Vagina (tissue), 2 donors: ENCODE data around the gene CPLX3. TPM values are rescaled to one million over a fixed set of nuclear protein-coding genes. Genes with fewer than 3 reads are reported as not detected.

Experiments
- DNase-seq, 2 donors: peaks; one replicate each; pipeline ENCODE4 v3.0.0-alpha.2; 2017; ENCODE audit errors: extremely low spot score in 2 of 2
- H3K27ac ChIP-seq: fragments of 200-600 bp; sonication (generic); one replicate; pipeline ENCODE4 v1.5.1; 2019
- H3K27me3 ChIP-seq: fragments of 200-600 bp; sonication (generic); one replicate; pipeline ENCODE4 v1.5.1; 2019
- H3K36me3 ChIP-seq, 2 donors: fragments of 200-600 bp; sonication (generic); one replicate each; pipeline ENCODE4 v1.5.1; 2017 to 2019
- H3K4me1 ChIP-seq: fragments of 200-600 bp; sonication (generic); one replicate; pipeline ENCODE4 v1.5.1; 2019
- H3K4me3 ChIP-seq, 2 donors: fragments of 200-600 bp; sonication (generic); 1 replicate in 1 of 2; 2 replicates in 1 of 2; pipeline ENCODE4 v1.5.1; 2016 to 2019
- H3K9me3 ChIP-seq: fragments of 200-600 bp; sonication (generic); one replicate; pipeline ENCODE4 v1.5.1; 2019
- CTCF ChIP-seq, 3 experiments: fragments of 450-650 bp in 2 of 3; fragments of 200-600 bp in 1 of 3; sonication (generic) in 1 of 3; IDR thresholded peaks; one replicate each; pipeline ENCODE4 v1.5.1; 2017 to 2019; ENCODE audit warnings: antibody characterized with exemption in 3 of 3, mild to moderate bottlenecking in 2 of 3, moderate library complexity in 2 of 3
- POLR2A ChIP-seq, 2 donors: fragments of 450-650 bp; IDR thresholded peaks; one replicate each; pipeline ENCODE4 v1.6.1; 2017; ENCODE audit warnings: antibody characterized with exemption in 2 of 2, mild to moderate bottlenecking in 2 of 2, moderate library complexity in 2 of 2
- POLR2AphosphoS5 ChIP-seq, 2 donors: sonication (generic); formaldehyde crosslinking; IDR thresholded peaks; one replicate each; pipeline ENCODE4 v1.9.0; 2017; ENCODE audit warnings: antibody characterized with exemption in 2 of 2, mild to moderate bottlenecking in 2 of 2, low read depth in 1 of 2; ENCODE audit not compliant: insufficient read depth in 1 of 2
- intact Hi-C: fragments of 100-400 bp; cut with DNase I; formaldehyde crosslinking; loops from one replicate; pipeline ENCODE4 v1.15.1; 2023
- microRNA-seq: library from miRNA; unstranded; fragments of <30 nt; microRNA quantifications from one replicate; pipeline ENCODE4, GENCODE V29; 2017; ENCODE audit warnings: borderline number of aligned reads, borderline replicate concordance
- small RNA-seq: library from RNA; depleted of rRNA; stranded (forward); fragments of <200 nt; gene quantifications from one replicate; pipeline ENCODE3, GENCODE V24; 2016
- total RNA-seq: library from RNA; depleted of rRNA; stranded (reverse); fragments of >200 nt; gene quantifications from one replicate; pipeline ENCODE4 v1.2.3, GENCODE V29; 2016

The CPLX3 gene
- total RNA-seq, 1 donor from 2014 or later, result not detected

GRCh38 chr15:74873756-74874424, 47.5 kb downstream of the CPLX3 start:
- Histone ChIP-seq H3K4me1 (peaks cover 38% of the 10 kb centered on the region), H3K36me3 (no peaks in the 10 kb centered on the region), H3K4me3 (peak overlapping the region; percentile 54 to 69), H3K9me3 (no peaks in the 10 kb centered on the region), H3K27me3 (no peaks in the 10 kb centered on the region), H3K27ac (peak overlapping the region; percentile 84)
- DNase-seq, result no peak
- intact Hi-C loops, result no loop called here
- no peak for TF ChIP-seq CTCF (IDR thresholded peaks at IDR 0.05)
- no peak for TF ChIP-seq POLR2A (IDR thresholded peaks at IDR 0.05)
- TF ChIP-seq POLR2AphosphoS5 (IDR thresholded peaks at IDR 0.05; ENCODE audit: insufficient read depth in 1 of 2, low read depth in 1 of 2), result no peak

- DNase-seq, result no peak
- Histone ChIP-seq H3K4me3 (no peak overlapping the region), H3K4me1 (no peaks in the 10 kb centered on the region), H3K9me3 (no peaks in the 10 kb centered on the region), H3K27me3 (no peaks in the 10 kb centered on the region), H3K27ac (no peak overlapping the region), H3K36me3 (no peaks in the 10 kb centered on the region)
- intact Hi-C loops, result no loop called here
- TF ChIP-seq POLR2AphosphoS5 (IDR thresholded peaks at IDR 0.05; ENCODE audit: insufficient read depth in 1 of 2, low read depth in 1 of 2), result no peak
- TF ChIP-seq CTCF (IDR thresholded peaks at IDR 0.05), result no peak
- TF ChIP-seq POLR2A (IDR thresholded peaks at IDR 0.05), result no peak
Measured at GRCh38 chr15:74878273-74878672, 51.8 kb downstream of the CPLX3 start.

Small RNAs within 50 kb of the gene (microRNA-seq; reads per million reads assigned to microRNA genes)
- gene MIR4513, result not detected
- gene MIR6882, result not detected

Small RNAs within 50 kb of the gene (small RNA-seq; reads per million reads assigned to genes)
- gene CPLX3 (not detected), gene MIR4513 (not detected), gene MIR6882 (not detected)

Other genes starting within 250 kb of the CPLX3 start
- gene CLK3, start 210.8 kb upstream of the CPLX3 start, total RNA-seq, result 89.1 TPM
- gene EDC3, start 130.6 kb upstream of the CPLX3 start, total RNA-seq, result 23.8 TPM
- gene CYP1A1, start 101.1 kb upstream of the CPLX3 start, total RNA-seq, result 1.5 TPM
- not detected for gene CYP1A2, start 77.8 kb upstream of the CPLX3 start, total RNA-seq
- gene CSK, start 44.5 kb upstream of the CPLX3 start, total RNA-seq, result 26.3 TPM
- gene LMAN1L, start 13.8 kb upstream of the CPLX3 start, total RNA-seq, result not detected
- 75.9 TPM for gene ULK3, start 16.5 kb downstream of the CPLX3 start, total RNA-seq
- 56.7 TPM for gene SCAMP2, start 46.7 kb downstream of the CPLX3 start, total RNA-seq
- 43.2 TPM for gene MPI, start 63.4 kb downstream of the CPLX3 start, total RNA-seq
- gene FAM219B, start 80.2 kb downstream of the CPLX3 start, total RNA-seq, result 51.6 TPM
- 123 TPM for gene COX5A, start 111.4 kb downstream of the CPLX3 start, total RNA-seq
- gene RPP25, start 130.1 kb downstream of the CPLX3 start, total RNA-seq, result 11.3 TPM
- 6.6 TPM for gene SCAMP5, start 168.9 kb downstream of the CPLX3 start, total RNA-seq
- 23.8 TPM for gene PPCDC, start 197.0 kb downstream of the CPLX3 start, total RNA-seq